Naive thymus-derived CD8-positive, alpha-beta T cell (primary cell): ENCODE results near the gene HRH2. TPM values are rescaled to one million over a fixed set of nuclear protein-coding genes. Genes with fewer than 3 reads are reported as not detected.

Experiments used
- ATAC-seq, 2 donors: fragments of 150-1000 bp; cut with Tn5 transposase in 1 of 2; sonication (Bioruptor Pico), chemical (Tn5 transposase) in 1 of 2; 1 replicate in 1 of 2; 2 replicates in 1 of 2; pipeline ENCODE4 v1.10.0; 2021; ENCODE audit warnings: mild to moderate bottlenecking in 2 of 2, moderate library complexity in 2 of 2
- POLR2A ChIA-PET: fragments of 350-600 bp; sonication (Branson Sonifier 250); formaldehyde crosslinking; loops from one replicate; lab custom pipeline; 2021; ENCODE audit warnings: antibody characterized with exemption; lab: Charles Lee
- DNase-seq, 10 donors: peaks; one replicate each; pipeline versions ENCODE4 v3.0.0 to v3.0.0-alpha.2; 2020 to 2022
- H3K27ac Mint-ChIP-seq, 10 donors: one replicate each; pipeline ENCODE4 v1.8.0; 2020 to 2022; ENCODE audit warnings: mild to moderate bottlenecking in 10 of 10, mixed read lengths in 10 of 10, moderate library complexity in 4 of 10, inconsistent platforms in 1 of 10
- H3K27me3 Mint-ChIP-seq, 5 donors: one replicate each; pipeline ENCODE4 v1.8.0; 2021 to 2022; ENCODE audit warnings: mixed read lengths in 5 of 5
- H3K36me3 Mint-ChIP-seq, 3 donors: one replicate each; pipeline ENCODE4 v1.8.0; 2020 to 2022; ENCODE audit warnings: mixed read lengths in 3 of 3, mild to moderate bottlenecking in 2 of 3, inconsistent platforms in 1 of 3
- H3K4me1 Mint-ChIP-seq, 4 donors: one replicate each; pipeline ENCODE4 v1.8.0; 2021 to 2022; ENCODE audit warnings: mixed read lengths in 4 of 4
- H3K4me3 Mint-ChIP-seq, 10 donors: one replicate each; pipeline ENCODE4 v1.8.0; 2020 to 2022; ENCODE audit warnings: mild to moderate bottlenecking in 10 of 10, mixed read lengths in 10 of 10, moderate library complexity in 6 of 10, inconsistent platforms in 1 of 10
- H3K9me3 Mint-ChIP-seq, 9 donors: one replicate each; pipeline ENCODE4 v1.8.0; 2020 to 2022; ENCODE audit warnings: mixed read lengths in 9 of 9, mild to moderate bottlenecking in 3 of 9, inconsistent platforms in 1 of 9, moderate library complexity in 1 of 9
- polyA plus RNA-seq, 3 donors: library from polyadenylated mRNA; unstranded; fragments of 300-500 nt; fragmentation: Illumina TruSeq; gene quantifications; one replicate each; pipeline ENCODE4 v1.2.3, GENCODE V29; 2021
- total RNA-seq, 8 experiments: library from RNA in 2 of 8; stranded (reverse) in 2 of 8; gene quantifications; one replicate each; pipeline ENCODE4 v1.2.3 and lab custom pipeline; 2021 to 2026

HRH2 gene
- total and polyA plus RNA-seq, 5 experiments from 2014 or later, result 2.0 to 8.6 (median 2.6) TPM

- H3K27ac Mint-ChIP-seq, result peak overlapping the region in 6 of 10 donors; percentile 19 to 83 (median 48)
Observed at GRCh38 chr5:175679411-175679810, 21.5 kb downstream of the HRH2 start.

GRCh38 chr5:175680020-175680419 is 22.1 kb downstream of the HRH2 start:
- H3K36me3 Mint-ChIP-seq, result peaks cover 0 to 30% (median 10%) of the 10 kb centered on the region in 3 donors
- no peak overlapping the region for H3K4me3 Mint-ChIP-seq
- peaks cover 36 to 76% (median 53%) of the 10 kb centered on the region in 4 donors for H3K4me1 Mint-ChIP-seq
- no peak for ATAC-seq
- H3K27ac Mint-ChIP-seq, result peak overlapping the region in 6 of 10 donors; percentile 3 to 69 (median 36)
- H3K27me3 Mint-ChIP-seq, result no peaks in the 10 kb centered on the region
- POLR2A ChIA-PET, result no interaction called here
- no peak for DNase-seq
- H3K9me3 Mint-ChIP-seq, result no peaks in the 10 kb centered on the region

More at GRCh38 chr5:175679411-175679810, 21.5 kb downstream of the HRH2 start:
- ATAC-seq (no peak), DNase-seq (no peak)
- H3K27me3 Mint-ChIP-seq, result no peaks in the 10 kb centered on the region
- H3K4me3 Mint-ChIP-seq, result no peak overlapping the region
- peaks cover 0 to 29% (median 12%) of the 10 kb centered on the region in 3 donors for H3K36me3 Mint-ChIP-seq
- H3K4me1 Mint-ChIP-seq, result peaks cover 35 to 76% (median 51%) of the 10 kb centered on the region in 4 donors
- H3K9me3 Mint-ChIP-seq, result no peaks in the 10 kb centered on the region
- POLR2A ChIA-PET, result no interaction called here

GRCh38 chr5:175680463-175680862 is 22.6 kb downstream of the HRH2 start:
- POLR2A ChIA-PET, result no interaction called here
- ATAC-seq (no peak), DNase-seq (no peak)
- no peak overlapping the region for H3K4me3 Mint-ChIP-seq
- H3K27me3 Mint-ChIP-seq, result no peaks in the 10 kb centered on the region
- H3K4me1 Mint-ChIP-seq, result peaks cover 36 to 76% (median 51%) of the 10 kb centered on the region in 4 donors
- peaks cover 0 to 33% (median 10%) of the 10 kb centered on the region in 3 donors for H3K36me3 Mint-ChIP-seq
- H3K9me3 Mint-ChIP-seq, result no peaks in the 10 kb centered on the region
- peak overlapping the region in 4 of 10 donors; percentile 3 to 69 (median 45) for H3K27ac Mint-ChIP-seq

GRCh38 chr5:175681045-175681967 is 23.4 kb downstream of the HRH2 start:
- peaks cover 0 to 40% (median 10%) of the 10 kb centered on the region in 3 donors for H3K36me3 Mint-ChIP-seq
- ATAC-seq (no peak), DNase-seq (no peak)
- H3K27ac Mint-ChIP-seq, result peak overlapping the region in 4 of 10 donors; percentile 29 to 74 (median 41)
- H3K27me3 Mint-ChIP-seq, result no peaks in the 10 kb centered on the region
- no peak overlapping the region for H3K4me3 Mint-ChIP-seq
- POLR2A ChIA-PET, result no interaction called here
- no peaks in the 10 kb centered on the region for H3K9me3 Mint-ChIP-seq
- H3K4me1 Mint-ChIP-seq, result peaks cover 30 to 71% (median 44%) of the 10 kb centered on the region in 4 donors

GRCh38 chr5:175681968-175682340 is 24.1 kb downstream of the HRH2 start:
- POLR2A ChIA-PET, result no interaction called here
- DNase-seq (no peak), ATAC-seq (no peak)
- Mint-ChIP-seq H3K27ac (peak overlapping the region in 1 of 10 donors; percentile 74), H3K4me3 (no peak overlapping the region), H3K4me1 (peaks cover 25 to 67% (median 40%) of the 10 kb centered on the region in 4 donors), H3K36me3 (peaks cover 0 to 46% (median 10%) of the 10 kb centered on the region in 3 donors), H3K27me3 (no peaks in the 10 kb centered on the region), H3K9me3 (no peaks in the 10 kb centered on the region)

- POLR2A ChIA-PET, result no interaction called here
- Mint-ChIP-seq H3K27ac (peak overlapping the region in 3 of 10 donors; percentile 39 to 61 (median 48)), H3K27me3 (no peaks in the 10 kb centered on the region)
Observed at GRCh38 chr5:175682664-175683063, 24.8 kb downstream of the HRH2 start.

GRCh38 chr5:175683231-175683630 is 25.4 kb downstream of the HRH2 start:
- Mint-ChIP-seq H3K36me3 (peaks cover 0 to 56% (median 10%) of the 10 kb centered on the region in 3 donors), H3K27me3 (no peaks in the 10 kb centered on the region), H3K4me3 (no peak overlapping the region), H3K4me1 (peaks cover 12 to 63% (median 34%) of the 10 kb centered on the region in 4 donors), H3K9me3 (no peaks in the 10 kb centered on the region), H3K27ac (no peak overlapping the region)
- POLR2A ChIA-PET, result no interaction called here
- ATAC-seq (no peak), DNase-seq (no peak)

More at GRCh38 chr5:175682664-175683063, 24.8 kb downstream of the HRH2 start:
- Mint-ChIP-seq H3K9me3 (no peaks in the 10 kb centered on the region), H3K4me1 (peaks cover 18 to 63% (median 36%) of the 10 kb centered on the region in 4 donors), H3K4me3 (no peak overlapping the region), H3K36me3 (peaks cover 0 to 51% (median 10%) of the 10 kb centered on the region in 3 donors)
- ATAC-seq (no peak), DNase-seq (no peak)

- H3K9me3 Mint-ChIP-seq, result no peaks in the 10 kb centered on the region
- POLR2A ChIA-PET, result interaction anchor here (0.7 kb wide), 1 partner anchor 10 kb away, joined by 3 read pairs; no protein-coding TSS in a partner anchor
- H3K36me3 Mint-ChIP-seq, result peaks cover 0 to 58% (median 10%) of the 10 kb centered on the region in 3 donors
- no peak overlapping the region for H3K4me3 Mint-ChIP-seq
- peak overlapping the region in 1 of 10 donors; percentile 35 for H3K27ac Mint-ChIP-seq
- H3K4me1 Mint-ChIP-seq, result peaks cover 16 to 61% (median 36%) of the 10 kb centered on the region in 4 donors
- DNase-seq, result no peak
- no peaks in the 10 kb centered on the region for H3K27me3 Mint-ChIP-seq
- no peak for ATAC-seq
Observed at GRCh38 chr5:175683921-175684320, 26.1 kb downstream of the HRH2 start.

- DNase-seq (no peak), ATAC-seq (no peak)
- H3K4me1 Mint-ChIP-seq, result peaks cover 19 to 63% (median 35%) of the 10 kb centered on the region in 4 donors
- H3K36me3 Mint-ChIP-seq, result peaks cover 0 to 59% (median 10%) of the 10 kb centered on the region in 3 donors
- POLR2A ChIA-PET, result interaction anchor here (0.7 kb wide), 1 partner anchor 9 kb away, joined by 3 read pairs; no protein-coding TSS in a partner anchor
- H3K27me3 Mint-ChIP-seq, result no peaks in the 10 kb centered on the region
- H3K4me3 Mint-ChIP-seq, result peak overlapping the region in 2 of 10 donors; percentile 5 to 48
- H3K27ac Mint-ChIP-seq, result peak overlapping the region in 4 of 10 donors; percentile 1 to 30 (median 16)
- no peaks in the 10 kb centered on the region for H3K9me3 Mint-ChIP-seq
Observed at GRCh38 chr5:175684931-175685330, 27.1 kb downstream of the HRH2 start.

- POLR2A ChIA-PET, result interaction anchor here (0.6 kb wide), 1 partner anchor 37 kb away, joined by 8 read pairs; no protein-coding TSS in a partner anchor
- no peak overlapping the region for H3K27ac Mint-ChIP-seq
- H3K4me1 Mint-ChIP-seq, result peaks cover 23 to 65% (median 35%) of the 10 kb centered on the region in 4 donors
- H3K4me3 Mint-ChIP-seq, result no peak overlapping the region
- H3K27me3 Mint-ChIP-seq, result no peaks in the 10 kb centered on the region
- DNase-seq (no peak), ATAC-seq (no peak)
- peaks cover 0 to 66% (median 10%) of the 10 kb centered on the region in 3 donors for H3K36me3 Mint-ChIP-seq
- H3K9me3 Mint-ChIP-seq, result no peaks in the 10 kb centered on the region
Observed at GRCh38 chr5:175685701-175686350, 28.0 kb downstream of the HRH2 start.

GRCh38 chr5:175686396-175686795 is 28.5 kb downstream of the HRH2 start:
- POLR2A ChIA-PET, result no interaction called here
- DNase-seq, result no peak
- H3K4me1 Mint-ChIP-seq, result peaks cover 26 to 66% (median 38%) of the 10 kb centered on the region in 4 donors
- no peak overlapping the region for H3K27ac Mint-ChIP-seq
- H3K4me3 Mint-ChIP-seq, result no peak overlapping the region
- peaks cover 0 to 68% (median 12%) of the 10 kb centered on the region in 3 donors for H3K36me3 Mint-ChIP-seq
- no peak for ATAC-seq
- no peaks in the 10 kb centered on the region for H3K9me3 Mint-ChIP-seq
- no peaks in the 10 kb centered on the region for H3K27me3 Mint-ChIP-seq

GRCh38 chr5:175686826-175687225 is 29.0 kb downstream of the HRH2 start:
- H3K36me3 Mint-ChIP-seq, result peaks cover 0 to 70% (median 12%) of the 10 kb centered on the region in 3 donors
- ATAC-seq (no peak), DNase-seq (no peak)
- H3K27ac Mint-ChIP-seq, result no peak overlapping the region
- POLR2A ChIA-PET, result no interaction called here
- H3K27me3 Mint-ChIP-seq, result no peaks in the 10 kb centered on the region
- peaks cover 26 to 63% (median 37%) of the 10 kb centered on the region in 4 donors for H3K4me1 Mint-ChIP-seq
- H3K4me3 Mint-ChIP-seq, result no peak overlapping the region
- no peaks in the 10 kb centered on the region for H3K9me3 Mint-ChIP-seq
